ENCODE results near the gene CDC42BPB.

CDC42BPB gene

GRCh38 chr14:102967506-102967795 is 89.9 kb downstream of the CDC42BPB start:
- DNase-seq (ENCODE audit: low read depth), result no peak
- no peak overlapping the region for H3K4me3 ChIP-seq (ENCODE audit: low read depth, low read length)
- no peak for TF ChIP-seq CTCF (IDR thresholded peaks at IDR 0.05; ENCODE audit: control insufficient read depth, extremely low read depth, insufficient read depth)

- no peak for TF ChIP-seq CTCF (IDR thresholded peaks at IDR 0.05; ENCODE audit: control insufficient read depth, extremely low read depth, insufficient read depth)
- no peak overlapping the region for H3K4me3 ChIP-seq (ENCODE audit: low read depth, low read length)
- DNase-seq (ENCODE audit: low read depth), result no peak
These were observed 90.5 kb downstream of the CDC42BPB start for GRCh38 chr14:102966681-102967505.

GRCh38 chr14:102965971-102966655 is 91.2 kb downstream of the CDC42BPB start:
- no peak for TF ChIP-seq CTCF (IDR thresholded peaks at IDR 0.05; ENCODE audit: control insufficient read depth, extremely low read depth, insufficient read depth)
- DNase-seq (ENCODE audit: low read depth), result no peak
- no peak overlapping the region for H3K4me3 ChIP-seq (ENCODE audit: low read depth, low read length)

GRCh38 chr14:102965282-102965681 is 92.1 kb downstream of the CDC42BPB start:
- H3K4me3 ChIP-seq (ENCODE audit: low read depth, low read length), result no peak overlapping the region
- TF ChIP-seq CTCF (IDR thresholded peaks at IDR 0.05; ENCODE audit: control insufficient read depth, extremely low read depth, insufficient read depth), result no peak
- no peak for DNase-seq (ENCODE audit: low read depth)

- TF ChIP-seq CTCF (IDR thresholded peaks at IDR 0.05; ENCODE audit: control insufficient read depth, extremely low read depth, insufficient read depth), result no peak
- no peak for DNase-seq (ENCODE audit: low read depth)
- no peak overlapping the region for H3K4me3 ChIP-seq (ENCODE audit: low read depth, low read length)
These were observed 93.1 kb downstream of the CDC42BPB start for GRCh38 chr14:102964152-102964730.

GRCh38 chr14:102962111-102962627 is 95.2 kb downstream of the CDC42BPB start:
- no peak overlapping the region for H3K4me3 ChIP-seq (ENCODE audit: low read depth, low read length)
- no peak for TF ChIP-seq CTCF (IDR thresholded peaks at IDR 0.05; ENCODE audit: control insufficient read depth, extremely low read depth, insufficient read depth)
- no peak for DNase-seq (ENCODE audit: low read depth)

Data from LNCaP clone FGC (cell line).